Stimulated activated CD4-positive, alpha-beta T cell treated with anti-CD3 and anti-CD28 coated beads, Interleukin-1b, Interleukin-23, amount 100 ng/mL, for 24 hours (primary cell): ENCODE measurements around the gene DYNC2H1.

Experiments used
- DNase-seq, 4 experiments: peaks; one replicate each; pipeline ENCODE4 v3.0.0-alpha.2; 2020; ENCODE audit warnings: low read depth in 4 of 4, low spot score in 1 of 4

Gene DYNC2H1

GRCh38 chr11:103528046-103528445, 418.8 kb downstream of the DYNC2H1 start:
- DNase-seq = no peak

DNA sequence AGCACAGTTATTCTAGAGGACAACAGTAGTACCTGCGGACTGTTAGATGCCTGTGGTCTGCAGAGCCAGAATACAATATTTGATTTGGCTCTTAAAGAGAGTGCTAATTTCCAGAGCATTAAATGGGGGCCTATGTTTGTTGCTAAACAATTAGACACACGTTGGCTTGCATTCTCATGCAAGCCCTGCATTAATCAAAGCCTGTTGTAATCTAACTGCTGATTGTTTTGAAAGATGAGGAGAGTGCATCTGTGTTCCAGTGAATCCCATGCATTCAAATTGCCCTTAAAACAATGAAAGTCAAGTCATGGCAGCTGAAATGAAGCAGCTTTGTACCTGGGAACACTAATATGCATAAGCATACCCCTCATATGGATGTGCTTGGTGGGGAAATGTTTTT, 419.4 kb downstream of the DYNC2H1 start:
- DNase-seq = no peak

DNA sequence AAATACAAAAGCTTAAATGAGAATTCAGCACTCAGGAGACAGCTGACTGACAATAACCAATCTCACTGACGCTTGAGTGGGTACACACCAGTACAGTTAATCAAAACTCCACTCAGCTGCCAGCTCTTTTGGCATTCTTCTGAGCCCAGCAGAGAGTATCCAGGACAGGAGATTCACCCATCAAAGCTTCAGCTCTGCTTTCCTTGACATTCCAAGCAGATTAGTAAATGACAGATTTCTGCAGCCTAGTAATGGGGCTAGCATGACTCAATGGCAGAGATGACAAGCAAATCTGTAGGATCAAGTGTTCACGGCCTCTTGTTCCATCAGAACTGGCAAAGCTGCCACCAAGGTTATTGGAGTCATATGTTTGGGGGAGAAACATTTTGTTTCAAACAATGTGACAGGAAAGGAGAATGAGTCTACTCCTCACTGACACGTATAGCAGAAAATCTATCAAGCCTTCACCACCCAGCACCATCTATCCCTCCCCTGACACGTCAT, 420.0 kb downstream of the DYNC2H1 start:
- no peak for DNase-seq
